GM21825 (cell line): ENCODE measurements around the gene KCNJ9.
A peak's percentile ranks its signal among the peaks of the same experiment; 100 is the strongest.

Experiments
- ATAC-seq: cut with Tn5 transposase; IDR thresholded peaks from one replicate; pipeline ENCODE4 v1.9.1; 2021; ENCODE audit warnings: mild to moderate bottlenecking, moderate library complexity; ENCODE audit not compliant: unreplicated experiment

The KCNJ9 gene

DNA sequence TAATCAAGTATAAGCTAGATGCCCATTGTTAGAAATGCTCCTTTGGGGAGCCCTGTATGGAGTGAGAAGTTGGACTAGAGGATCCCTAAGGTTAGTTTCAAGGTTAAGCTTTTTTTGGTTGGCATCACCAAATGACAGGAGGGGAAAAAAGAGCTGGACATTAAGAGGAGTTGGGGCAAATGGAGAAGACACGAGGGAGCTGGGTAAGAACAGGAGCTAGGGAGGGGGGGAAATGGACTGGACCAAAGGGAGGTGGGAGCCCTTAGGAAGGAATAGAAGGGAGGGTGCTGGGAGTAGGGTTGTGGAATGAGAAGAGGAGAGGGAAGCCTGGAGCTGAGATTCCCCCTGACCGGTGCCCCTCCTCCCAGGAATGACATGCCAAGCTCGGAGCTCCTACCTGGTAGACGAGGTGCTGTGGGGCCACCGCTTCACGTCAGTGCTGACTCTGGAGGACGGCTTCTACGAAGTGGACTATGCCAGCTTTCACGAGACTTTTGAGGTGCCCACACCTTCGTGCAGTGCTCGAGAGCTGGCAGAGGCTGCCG is 5.9 kb downstream of the KCNJ9 start:
- no peak for ATAC-seq

DNA sequence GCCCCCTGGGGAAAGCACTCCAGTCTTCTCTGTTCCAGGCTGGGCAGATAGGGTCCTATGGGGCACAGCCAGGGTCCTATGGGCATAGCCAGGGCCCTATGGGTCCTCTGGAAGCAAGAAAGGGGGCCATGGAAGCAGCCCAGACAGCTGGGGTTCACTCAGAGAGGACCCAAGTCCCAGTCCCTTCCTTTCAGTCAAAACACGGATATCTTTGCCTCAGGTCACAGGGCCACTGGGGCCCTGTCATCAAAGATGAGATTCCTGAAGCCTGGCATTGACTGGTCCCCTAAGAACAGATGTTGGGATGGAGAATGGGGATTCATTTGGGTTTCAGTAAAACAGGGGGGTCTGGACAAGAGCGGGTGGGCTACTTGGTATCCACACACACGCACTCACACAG is 8.5 kb downstream of the KCNJ9 start:
- no peak for ATAC-seq

DNA sequence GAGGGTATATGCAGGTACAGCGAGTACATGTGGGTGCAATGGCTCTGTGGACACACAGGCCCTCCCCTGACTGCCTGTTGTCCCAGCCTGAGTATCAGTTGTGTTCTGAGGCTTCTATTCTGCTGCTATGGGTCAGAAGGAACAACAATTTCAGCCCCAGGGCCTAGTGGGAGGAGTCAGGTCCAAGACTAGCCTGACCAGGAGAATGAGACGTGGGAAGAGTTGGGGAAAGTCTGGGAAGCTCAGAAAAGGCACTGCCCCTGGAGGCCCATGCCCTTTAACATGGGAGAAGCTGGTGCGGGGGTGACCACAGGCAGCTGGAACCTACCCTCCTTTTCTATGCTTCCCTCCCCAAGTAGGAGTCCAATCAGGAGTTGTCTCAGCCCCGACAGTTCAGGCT is 9.4 kb downstream of the KCNJ9 start:
- no peak for ATAC-seq

DNA sequence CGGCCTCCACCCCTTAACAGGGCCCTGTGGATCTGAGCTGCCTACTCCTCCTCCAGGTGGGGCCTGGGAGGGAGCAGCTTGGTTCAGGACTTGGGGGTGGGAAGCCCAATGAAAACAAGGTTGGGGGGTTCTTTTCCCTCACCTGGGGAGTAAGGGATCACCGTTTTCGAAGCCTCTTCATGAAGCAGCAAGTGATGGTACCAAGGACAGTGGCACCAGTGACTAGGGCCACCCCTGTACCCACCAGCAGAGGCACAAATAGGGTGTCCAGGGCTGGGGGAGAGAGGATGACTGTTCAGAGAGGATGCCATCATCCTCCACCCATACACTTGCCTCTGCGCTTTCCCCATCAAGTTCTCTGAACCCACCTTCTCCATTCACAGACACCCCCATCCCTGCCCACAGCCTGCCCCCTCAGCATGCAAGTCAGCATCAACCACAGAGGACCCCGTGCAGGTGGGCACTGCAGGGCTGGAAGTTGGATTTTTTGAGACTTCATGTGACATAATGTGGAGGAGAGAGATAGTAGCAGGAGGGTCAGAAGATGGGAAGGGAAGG is 10.4 kb downstream of the KCNJ9 start:
- no peak for ATAC-seq

DNA sequence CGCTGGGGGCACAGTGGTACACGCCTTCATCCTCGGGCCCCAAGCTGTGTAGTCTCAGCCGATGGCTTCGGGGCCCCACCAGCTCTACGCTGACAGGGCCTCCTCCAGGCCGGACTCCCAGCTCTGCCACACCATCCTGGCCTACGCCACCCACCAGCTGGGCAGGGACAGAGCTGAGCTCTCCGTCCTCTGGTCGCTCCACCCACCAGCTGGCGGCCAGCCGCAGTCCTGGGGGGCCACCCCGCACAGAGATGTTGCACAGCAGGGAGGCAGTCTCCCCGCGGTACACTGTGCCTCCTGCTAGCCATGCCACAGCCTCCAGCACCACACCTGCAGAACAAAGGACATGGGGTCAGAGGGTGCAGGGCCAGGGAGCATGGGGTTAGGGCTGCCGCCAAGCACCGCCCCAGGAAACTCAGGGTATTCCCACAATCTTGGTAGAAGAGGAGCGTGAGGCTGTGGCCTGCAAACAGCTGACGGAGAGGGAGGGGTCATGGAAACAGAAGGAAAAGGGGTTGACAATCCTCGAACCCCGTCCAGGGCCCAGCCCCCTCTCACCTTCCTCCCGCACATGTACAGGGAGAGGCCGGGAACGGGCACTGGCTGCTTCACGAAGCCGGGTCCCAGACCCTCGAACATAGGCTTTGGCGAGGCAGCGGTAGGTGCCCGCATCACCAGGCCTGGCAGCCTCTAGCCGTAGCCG is 11.2 kb downstream of the KCNJ9 start:
- ATAC-seq, result no peak

DNA sequence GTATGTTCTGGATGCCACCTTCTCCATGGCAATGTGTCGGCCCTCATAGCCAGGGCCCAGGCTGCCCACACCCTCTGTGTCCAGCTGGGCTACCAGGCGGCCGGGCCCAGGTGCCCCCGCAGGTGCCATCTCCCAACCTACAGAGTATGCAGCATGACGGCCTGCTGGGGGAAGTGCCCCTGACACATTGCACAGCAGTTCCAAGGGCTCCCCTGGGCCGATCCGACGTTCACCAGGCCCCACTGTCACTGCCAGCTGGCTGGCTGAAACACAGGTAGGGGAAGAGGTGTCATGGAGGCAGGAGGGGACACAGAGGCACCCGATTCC is 11.7 kb downstream of the KCNJ9 start:
- no peak for ATAC-seq

DNA sequence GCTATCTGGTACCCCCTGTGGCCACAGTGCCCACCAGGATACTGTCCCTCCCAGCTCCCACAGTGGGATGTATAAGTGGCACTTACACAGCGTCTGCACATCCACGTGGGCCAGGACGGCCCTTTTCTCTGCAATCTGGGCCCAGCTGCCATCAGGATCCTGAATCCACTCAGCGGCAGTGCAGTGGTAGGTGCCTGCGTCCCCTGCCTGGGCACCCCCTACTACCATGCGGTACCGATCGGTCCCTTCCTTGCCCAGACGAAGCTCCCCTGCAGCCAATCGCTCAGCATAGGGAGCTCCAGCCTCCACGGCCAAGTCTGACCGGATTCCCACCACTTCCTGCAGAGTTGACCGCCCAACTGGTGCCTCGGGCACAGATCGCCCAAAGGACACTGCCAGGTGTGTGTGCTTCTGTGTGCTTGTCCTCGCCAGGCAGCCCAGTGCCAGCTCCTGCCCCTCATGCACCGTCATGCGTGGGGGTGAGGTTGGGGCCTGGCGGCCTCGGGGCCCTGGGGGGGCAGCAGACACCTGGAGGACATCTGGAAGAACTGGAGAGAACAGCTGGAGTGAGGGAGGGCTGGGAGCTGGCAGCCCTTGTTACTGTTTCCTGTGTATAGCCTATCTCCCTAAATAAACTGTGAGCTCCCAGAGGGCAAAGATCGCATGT is 12.4 kb downstream of the KCNJ9 start:
- no peak for ATAC-seq

DNA sequence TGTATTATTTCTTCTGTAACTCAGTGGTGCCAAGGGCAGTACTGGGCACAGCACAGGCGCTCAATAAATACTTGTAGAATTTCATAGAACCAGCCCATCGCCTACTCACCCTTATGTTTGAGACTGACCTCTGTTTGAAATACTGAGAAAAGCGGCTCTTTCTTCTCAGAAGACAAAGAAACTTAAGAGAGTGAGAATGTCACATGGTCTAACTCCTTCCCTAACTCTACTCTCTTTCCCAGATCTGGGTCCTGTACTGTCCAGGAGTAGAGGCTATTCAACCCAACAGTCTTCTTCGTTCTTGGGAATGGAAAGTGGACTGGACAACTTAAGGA is 12.9 kb downstream of the KCNJ9 start:
- no peak for ATAC-seq

DNA sequence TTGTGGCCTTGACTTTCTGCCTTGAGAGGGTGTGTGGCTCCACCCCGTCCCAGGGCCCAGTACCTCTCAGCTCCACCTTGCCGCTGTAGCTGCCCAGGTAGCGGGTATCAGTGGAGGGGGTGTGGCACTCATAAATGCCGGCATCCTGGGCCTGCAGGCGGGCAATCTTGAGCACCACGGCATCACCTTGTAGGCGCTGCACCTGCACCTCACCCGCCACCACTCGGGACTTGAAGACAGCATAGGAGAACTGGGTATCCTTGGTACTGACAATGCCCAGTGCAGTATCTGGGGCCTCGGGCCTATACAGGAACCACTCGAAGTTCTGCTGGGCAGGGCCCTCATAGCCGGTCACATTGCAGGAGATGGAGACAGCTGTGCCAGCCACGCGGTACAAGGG is 13.5 kb downstream of the KCNJ9 start:
- no peak for ATAC-seq

DNA sequence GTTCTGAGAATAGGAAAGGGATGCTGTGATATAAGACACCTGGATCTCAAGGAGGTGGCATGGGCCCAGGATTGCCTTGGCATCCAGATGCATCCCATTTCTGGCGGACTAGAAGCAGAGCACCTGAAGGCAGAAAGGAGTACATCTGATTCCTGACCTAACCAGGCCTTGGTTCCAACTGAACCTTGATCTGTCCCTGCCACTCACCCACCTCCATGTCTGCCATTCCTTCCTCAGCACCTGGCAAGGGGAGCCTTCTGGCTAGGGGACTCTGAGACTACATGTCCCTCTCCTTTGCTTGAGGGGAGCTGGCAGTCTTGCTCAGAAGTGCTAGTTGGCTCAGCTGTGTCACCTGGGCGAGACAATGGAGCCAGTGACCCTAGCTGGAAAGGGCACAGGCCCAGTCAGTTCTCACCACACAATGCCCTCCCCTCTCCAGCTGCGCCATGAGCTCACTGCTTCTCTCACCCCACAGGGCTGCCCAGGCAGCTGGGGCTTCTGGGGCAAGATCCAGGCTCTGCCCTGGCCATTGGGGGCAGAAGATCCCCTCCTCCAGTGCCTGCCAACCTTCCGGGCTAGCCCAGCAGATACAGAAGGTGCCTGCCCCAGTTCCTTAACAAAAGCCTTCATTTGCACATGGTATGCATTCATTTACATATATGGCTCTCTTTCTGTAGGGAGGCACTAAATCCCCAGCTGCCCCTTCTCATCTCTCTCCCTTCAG is 14.2 kb downstream of the KCNJ9 start:
- no peak for ATAC-seq

DNA sequence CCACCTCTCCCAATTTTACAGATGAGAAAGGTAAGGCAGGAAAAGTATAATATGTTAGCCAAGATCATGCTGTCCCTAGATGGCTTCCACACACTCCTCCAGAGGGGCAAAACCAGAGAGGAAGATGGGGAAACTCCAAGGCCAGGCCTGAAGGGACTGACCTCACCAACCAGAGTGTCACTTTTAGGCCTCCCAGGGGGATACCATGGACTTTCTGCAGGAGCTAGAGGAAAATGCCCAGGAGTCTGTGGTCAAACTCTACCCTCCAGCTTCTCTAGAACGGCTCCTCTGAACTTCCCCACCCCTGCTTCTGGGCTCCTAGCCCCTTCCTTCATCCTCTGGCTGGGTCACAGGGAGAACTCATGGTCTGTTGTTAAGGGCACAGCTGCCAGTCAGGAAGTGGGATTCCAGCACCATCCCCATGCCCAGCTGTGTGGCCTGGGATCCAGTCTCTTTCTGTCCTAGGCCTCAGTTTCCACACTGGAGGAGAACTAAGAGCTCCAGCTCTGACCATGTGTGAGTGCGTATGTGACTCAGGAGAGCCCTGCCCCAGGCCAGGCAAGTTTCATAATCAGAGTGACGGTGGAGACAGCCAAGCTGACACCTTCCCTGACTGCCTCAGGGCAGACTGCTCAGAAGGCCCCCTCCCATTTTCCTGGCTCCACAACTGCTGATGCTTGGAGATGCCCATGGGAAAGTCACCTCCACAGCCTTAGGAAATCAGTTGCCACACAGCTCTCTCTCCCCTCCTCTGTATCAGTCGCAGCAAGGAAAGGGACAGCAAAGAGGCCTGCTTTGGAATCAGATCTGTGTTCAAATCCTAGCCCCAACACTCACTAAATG is 15.2 kb downstream of the KCNJ9 start:
- no peak for ATAC-seq

DNA sequence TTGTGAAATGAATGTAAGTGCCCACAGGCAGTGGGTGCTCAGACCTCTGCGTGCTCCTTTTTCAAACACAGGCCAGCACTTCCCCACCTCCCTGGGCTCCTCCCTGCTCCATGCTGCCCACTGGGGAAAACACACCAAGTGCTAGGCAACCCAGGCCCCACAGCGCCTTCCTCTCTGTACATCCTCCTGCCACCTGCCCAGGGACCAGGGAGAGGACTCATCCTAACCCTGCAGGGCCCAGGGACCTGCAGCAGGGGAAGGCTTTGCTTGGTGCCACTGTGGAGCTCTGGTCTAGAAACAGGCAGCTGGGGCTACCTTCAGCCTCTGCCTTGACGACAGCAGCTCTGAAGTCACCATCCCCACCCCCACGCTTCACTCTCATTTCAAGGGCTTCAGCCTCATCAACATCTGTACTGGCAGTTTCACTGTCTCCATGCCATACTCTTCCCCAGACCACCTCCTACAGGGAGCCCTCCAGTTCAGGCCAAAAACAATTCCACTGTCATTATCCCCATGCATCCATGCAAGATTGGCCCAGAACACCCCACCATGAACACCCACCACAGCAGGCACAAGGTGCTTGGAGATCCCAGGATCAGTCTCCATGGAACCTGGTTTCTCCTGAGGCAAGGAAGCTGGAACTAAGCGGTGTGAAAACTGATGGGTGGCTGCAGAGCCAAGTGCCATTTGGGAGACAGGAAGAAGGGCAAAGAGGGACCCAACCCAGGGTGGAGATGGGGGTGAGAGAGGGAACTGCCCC is 16.0 kb downstream of the KCNJ9 start:
- no peak for ATAC-seq

DNA sequence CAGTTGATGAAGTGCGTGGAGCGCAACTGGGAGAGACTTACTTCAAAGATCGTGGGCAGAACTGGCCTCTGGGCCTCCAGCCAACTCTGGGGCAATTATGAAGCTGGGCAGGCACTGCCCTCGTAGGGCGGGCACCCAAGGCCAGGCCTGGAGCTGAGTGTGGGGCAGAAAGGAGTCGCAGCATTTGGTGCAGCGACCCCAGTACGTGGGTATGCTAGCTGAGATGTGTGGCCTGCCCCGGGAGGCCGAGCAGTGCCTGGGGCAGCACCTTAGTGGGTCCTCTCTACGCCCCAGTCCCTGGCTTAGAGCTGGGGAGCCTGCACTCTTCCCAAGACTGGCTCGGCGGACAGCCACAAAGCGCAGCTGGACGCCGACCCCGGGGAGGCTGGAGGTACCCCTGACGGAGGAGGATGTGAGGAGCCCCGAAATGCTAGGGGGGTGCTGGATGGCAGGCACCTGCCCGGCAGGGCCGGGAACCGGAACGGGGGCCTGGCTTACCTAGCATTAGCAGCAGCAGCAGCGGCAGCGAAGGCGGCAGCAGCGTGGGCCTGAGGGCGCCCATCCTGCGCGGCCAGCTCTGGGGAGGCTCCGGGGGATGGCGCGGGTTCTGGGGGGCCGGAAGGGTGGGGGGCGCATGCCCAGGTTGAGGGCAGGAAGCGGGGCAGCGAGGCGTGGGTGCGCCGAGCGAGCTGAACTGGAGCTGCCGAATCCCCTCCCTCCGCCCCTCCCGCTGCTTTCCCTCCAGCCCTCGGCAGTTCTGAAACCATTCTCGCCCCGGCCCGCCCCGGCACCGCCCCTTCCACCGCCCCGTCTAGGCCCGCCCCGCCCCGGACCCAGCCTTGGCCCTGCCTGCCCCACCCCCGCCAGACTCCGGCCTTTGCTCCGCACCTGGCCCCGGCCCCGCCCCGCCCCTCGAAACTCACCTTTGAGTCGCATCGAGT is 16.8 kb downstream of the KCNJ9 start, which contains the start of gene IGSF8:
TSS of gene IGSF8 (minus strand) at position 709 of the 941 bp plus-strand sequence. CDS start at position 562, 147 bp downstream.
- ATAC-seq, result peak; percentile 54

DNA sequence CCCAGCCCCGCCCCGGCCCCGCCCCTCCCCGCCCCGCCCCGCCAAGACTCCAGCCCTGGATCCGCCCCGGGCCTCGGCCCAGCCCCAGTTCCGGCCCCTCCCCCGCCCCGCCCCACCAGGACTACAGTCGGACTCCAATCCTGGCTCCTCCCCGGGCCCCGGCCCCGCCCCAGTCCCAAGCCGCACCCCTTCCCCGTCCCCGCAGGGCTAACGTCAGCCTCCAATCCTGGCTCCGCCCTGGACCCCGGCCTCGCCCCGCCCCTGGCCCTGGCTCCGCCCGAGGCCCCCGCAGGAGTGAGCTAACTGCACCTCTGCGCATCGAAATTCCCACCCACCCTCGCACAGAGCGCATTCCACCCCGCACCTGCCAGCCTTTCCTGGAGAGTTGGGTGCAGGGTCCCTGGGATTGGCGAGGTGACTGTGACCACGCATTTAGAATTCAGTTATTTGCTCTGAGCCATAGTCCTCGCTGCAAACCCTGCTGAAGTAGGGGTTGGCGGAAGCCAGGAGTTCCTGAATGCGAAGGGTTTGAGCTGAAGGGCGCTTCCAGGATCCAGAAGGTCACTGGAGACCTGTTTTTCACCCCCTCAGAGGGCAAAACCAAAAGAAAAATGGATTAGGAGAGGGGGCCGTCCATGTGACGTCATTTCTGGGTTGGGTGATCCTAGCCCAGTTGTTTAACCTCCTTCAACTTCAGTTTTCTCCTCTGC is 17.7 kb downstream of the KCNJ9 start:
- peak; percentile 76 for ATAC-seq

DNA sequence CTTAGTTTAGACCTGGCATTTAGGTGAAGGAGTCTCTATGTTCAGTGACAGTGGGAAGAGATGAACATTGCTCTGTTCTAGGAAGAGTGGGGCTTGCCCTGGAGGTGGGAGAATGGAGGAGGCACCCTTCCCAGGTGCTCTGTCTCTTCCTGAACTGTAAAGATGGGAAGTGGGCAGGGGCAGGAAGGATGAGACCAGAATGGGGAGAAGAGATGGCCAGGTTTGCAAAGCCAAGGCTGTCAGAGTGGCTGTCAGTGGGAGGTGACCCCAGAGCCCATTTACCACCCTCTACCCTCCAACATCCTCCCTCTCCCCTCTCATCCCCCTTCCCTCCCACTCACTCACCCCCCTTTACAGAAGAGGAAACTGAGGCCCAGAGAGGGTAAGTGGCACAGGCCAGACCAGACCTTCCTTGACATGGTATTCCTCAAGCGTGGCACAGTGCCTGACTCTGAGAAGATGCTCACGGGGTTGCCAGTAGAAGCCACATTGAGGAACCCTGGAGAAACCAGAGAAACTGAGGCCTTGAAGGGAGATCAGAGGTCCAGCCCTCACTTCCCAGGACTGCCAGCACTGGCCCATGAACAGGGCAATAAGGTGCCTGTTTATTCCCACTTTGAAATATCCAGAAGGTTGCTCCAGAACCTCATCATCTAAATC is 18.5 kb downstream of the KCNJ9 start:
- ATAC-seq, result no peak

DNA sequence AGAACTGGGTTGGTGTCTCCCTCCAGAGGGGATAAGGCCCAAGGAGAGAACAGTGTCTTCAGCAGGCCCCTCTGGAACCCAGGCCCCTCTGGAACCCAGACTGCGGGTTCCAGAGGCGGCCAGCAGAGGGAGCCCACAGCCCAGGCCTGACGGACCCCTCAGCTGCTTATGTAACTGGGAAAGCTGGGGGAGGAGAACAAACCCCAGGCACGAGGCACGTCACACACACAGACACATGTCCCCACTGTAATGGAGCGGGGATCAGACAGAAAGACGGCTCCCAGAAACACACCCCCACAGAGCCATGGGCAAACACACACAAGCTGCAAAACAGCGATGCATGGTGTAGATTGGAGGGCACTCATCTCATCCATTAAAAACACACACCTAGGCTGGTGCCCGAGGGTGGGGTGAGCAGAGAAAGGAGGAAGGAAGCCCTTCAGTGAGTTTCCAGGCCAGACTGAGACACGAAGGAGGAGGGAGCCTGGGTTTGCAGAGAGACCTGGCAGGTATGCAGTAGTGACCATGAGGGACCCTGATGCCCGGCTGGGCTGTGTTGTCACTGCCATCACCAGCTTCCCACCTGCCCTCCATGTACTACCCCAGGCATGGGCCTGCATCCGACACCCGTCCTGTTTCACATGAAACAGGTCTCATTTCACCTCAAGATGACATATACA is 19.8 kb downstream of the KCNJ9 start:
- peak; percentile 25 for ATAC-seq
